ENCODE measurements around the gene LARGE1.
A peak's percentile ranks its signal among the peaks of the same experiment; 100 is the strongest.

The LARGE1 gene

GRCh38 chr22:33274214-33275072, 645.8 kb downstream of the LARGE1 start:
- Histone ChIP-seq H3K27me3 (ENCODE audit: insufficient read depth, low read length) (no peaks in the 10 kb centered on the region), H3K4me3 (ENCODE audit: low read depth, low read length) (no peak overlapping the region), H3K4me1 (ENCODE audit: control insufficient read depth in 1 of 2, insufficient read depth in 2 of 2, low read length in 2 of 2) (no peaks in the 10 kb centered on the region), H3K18ac (ENCODE audit: low read length) (no peak overlapping the region), H3K79me1 (ENCODE audit: low read length) (no peaks in the 10 kb centered on the region), H2BK120ac (ENCODE audit: insufficient read depth, low read length, poor library complexity) (no peak overlapping the region), H3K9me3 (ENCODE audit: insufficient read depth, low read depth, low read length) (no peaks in the 10 kb centered on the region), H3K79me2 (ENCODE audit: control insufficient read depth, insufficient read depth, low read length, poor library complexity) (no peaks in the 10 kb centered on the region), H3K27ac (ENCODE audit: low read depth, low read length) (no peak overlapping the region), H3K4ac (ENCODE audit: low read depth, low read length) (no peak overlapping the region), H2AK5ac (ENCODE audit: low read length) (no peak overlapping the region), H3K9ac (ENCODE audit: low read length) (no peak overlapping the region), H3K23ac (ENCODE audit: low read length) (no peak overlapping the region), H4K12ac (ENCODE audit: low read depth, low read length) (no peak overlapping the region), H3K36me3 (ENCODE audit: control insufficient read depth in 1 of 2, insufficient read depth in 2 of 2, low read length in 2 of 2) (peaks cover 7 to 9% of the 10 kb centered on the region in 2 experiments), H2BK12ac (ENCODE audit: low read length) (no peak overlapping the region), H3K14ac (ENCODE audit: low read length) (no peak overlapping the region), H4K91ac (ENCODE audit: low read depth, low read length) (no peak overlapping the region), H4K8ac (ENCODE audit: low read depth, low read length) (no peak overlapping the region), H3K4me2 (ENCODE audit: low read length) (no peak overlapping the region), H2AFZ (ENCODE audit: insufficient read depth, low read length, poor library complexity) (no peak overlapping the region), H2BK5ac (ENCODE audit: low read depth, low read length, poor library complexity) (no peak overlapping the region)
- no CpG with 5 or more reads among the region's 20 CpGs for WGBS (ENCODE audit: extremely low coverage, insufficient coverage, insufficient read length)
- DNase-seq, result peak; percentile 7 to 48

DNA sequence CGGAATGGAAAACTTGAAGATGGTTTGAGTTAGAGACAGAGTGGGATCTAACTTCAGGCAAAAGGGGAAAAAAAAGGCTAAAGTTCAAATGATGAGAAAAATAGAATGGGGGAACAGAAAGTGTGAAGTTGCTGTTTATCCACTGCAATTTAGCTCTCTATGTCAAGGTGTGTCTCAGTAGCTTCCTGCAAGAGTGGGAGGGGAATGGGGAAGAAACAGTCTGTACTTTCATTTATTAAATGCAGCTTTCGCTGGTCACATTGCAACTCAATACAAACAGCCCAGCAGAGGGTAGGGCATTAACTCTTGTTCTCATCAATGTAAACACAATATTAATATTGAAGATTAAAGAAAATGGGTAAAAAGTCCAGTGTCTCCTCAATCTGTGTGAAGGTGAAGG, 647.4 kb downstream of the LARGE1 start:
- Histone ChIP-seq H3K4ac (ENCODE audit: low read depth, low read length) (no peak overlapping the region), H4K91ac (ENCODE audit: low read depth, low read length) (no peak overlapping the region), H3K14ac (ENCODE audit: low read length) (no peak overlapping the region), H4K8ac (ENCODE audit: low read depth, low read length) (no peak overlapping the region), H3K9ac (ENCODE audit: low read length) (no peak overlapping the region), H2BK12ac (ENCODE audit: low read length) (no peak overlapping the region), H3K36me3 (ENCODE audit: control insufficient read depth in 1 of 2, insufficient read depth in 2 of 2, low read length in 2 of 2) (peaks cover 7 to 9% of the 10 kb centered on the region in 2 experiments), H2AK5ac (ENCODE audit: low read length) (no peak overlapping the region), H3K23ac (ENCODE audit: low read length) (no peak overlapping the region), H3K18ac (ENCODE audit: low read length) (no peak overlapping the region), H3K79me2 (ENCODE audit: control insufficient read depth, insufficient read depth, low read length, poor library complexity) (no peaks in the 10 kb centered on the region), H3K4me1 (ENCODE audit: control insufficient read depth in 1 of 2, insufficient read depth in 2 of 2, low read length in 2 of 2) (no peaks in the 10 kb centered on the region), H2BK5ac (ENCODE audit: low read depth, low read length, poor library complexity) (no peak overlapping the region), H3K4me3 (ENCODE audit: low read depth, low read length) (no peak overlapping the region), H4K12ac (ENCODE audit: low read depth, low read length) (no peak overlapping the region), H3K79me1 (ENCODE audit: low read length) (no peaks in the 10 kb centered on the region), H2BK120ac (ENCODE audit: insufficient read depth, low read length, poor library complexity) (no peak overlapping the region), H3K27me3 (ENCODE audit: insufficient read depth, low read length) (no peaks in the 10 kb centered on the region), H3K9me3 (ENCODE audit: insufficient read depth, low read depth, low read length) (no peaks in the 10 kb centered on the region), H3K4me2 (ENCODE audit: low read length) (no peak overlapping the region), H3K27ac (ENCODE audit: low read depth, low read length) (no peak overlapping the region), H2AFZ (ENCODE audit: insufficient read depth, low read length, poor library complexity) (no peak overlapping the region)
- WGBS (ENCODE audit: extremely low coverage, insufficient coverage, insufficient read length), result no CpG with 5 or more reads among the region's 2 CpGs
- no peak for DNase-seq

DNA sequence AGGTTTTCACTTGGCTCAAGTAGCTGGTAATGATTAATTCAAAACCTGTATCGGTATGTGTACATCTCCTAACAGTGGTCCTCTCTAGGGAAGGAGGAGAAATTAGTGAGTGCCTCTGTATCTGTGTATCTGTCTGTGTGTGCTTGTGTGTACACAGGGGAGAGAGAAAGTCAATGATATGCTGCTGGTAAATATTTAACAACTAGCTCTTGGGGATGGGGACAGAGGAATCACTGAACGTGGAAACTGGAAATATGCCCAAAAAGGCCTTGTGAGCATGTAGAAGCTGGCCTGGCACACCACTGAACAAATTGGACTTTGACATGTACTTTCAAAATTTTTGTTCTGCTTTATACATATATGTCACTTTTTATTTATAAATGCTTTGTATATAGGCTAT, 648.1 kb downstream of the LARGE1 start:
- Histone ChIP-seq H3K18ac (ENCODE audit: low read length) (no peak overlapping the region), H2BK12ac (ENCODE audit: low read length) (no peak overlapping the region), H3K9me3 (ENCODE audit: insufficient read depth, low read depth, low read length) (no peaks in the 10 kb centered on the region)

GRCh38 chr22:33271390-33272161, 648.7 kb downstream of the LARGE1 start:
- H4K8ac ChIP-seq (ENCODE audit: low read depth, low read length), result no peak overlapping the region
- no peak overlapping the region for H3K27ac ChIP-seq (ENCODE audit: low read depth, low read length)
- no peaks in the 10 kb centered on the region for H3K4me1 ChIP-seq (ENCODE audit: control insufficient read depth in 1 of 2, insufficient read depth in 2 of 2, low read length in 2 of 2)
- H3K79me1 ChIP-seq (ENCODE audit: low read length), result no peaks in the 10 kb centered on the region
- H4K12ac ChIP-seq (ENCODE audit: low read depth, low read length), result no peak overlapping the region
- no peaks in the 10 kb centered on the region for H3K79me2 ChIP-seq (ENCODE audit: control insufficient read depth, insufficient read depth, low read length, poor library complexity)
- no peak for DNase-seq
- H2BK120ac ChIP-seq (ENCODE audit: insufficient read depth, low read length, poor library complexity), result no peak overlapping the region
- no peak overlapping the region for H3K9ac ChIP-seq (ENCODE audit: low read length)
- peaks cover under 1 to 6% of the 10 kb centered on the region in 2 experiments for H3K36me3 ChIP-seq (ENCODE audit: control insufficient read depth in 1 of 2, insufficient read depth in 2 of 2, low read length in 2 of 2)
- H2BK5ac ChIP-seq (ENCODE audit: low read depth, low read length, poor library complexity), result no peak overlapping the region
- H2AK5ac ChIP-seq (ENCODE audit: low read length), result no peak overlapping the region
- no peak overlapping the region for H4K91ac ChIP-seq (ENCODE audit: low read depth, low read length)
- no peaks in the 10 kb centered on the region for H3K27me3 ChIP-seq (ENCODE audit: insufficient read depth, low read length)
- H3K4me2 ChIP-seq (ENCODE audit: low read length), result no peak overlapping the region
- no peak overlapping the region for H3K14ac ChIP-seq (ENCODE audit: low read length)
- H3K4me3 ChIP-seq (ENCODE audit: low read depth, low read length), result no peak overlapping the region
- no peak overlapping the region for H3K18ac ChIP-seq (ENCODE audit: low read length)
- H3K4ac ChIP-seq (ENCODE audit: low read depth, low read length), result no peak overlapping the region
- WGBS (ENCODE audit: extremely low coverage, insufficient coverage, insufficient read length), result no CpG with 5 or more reads among the region's 6 CpGs
- H3K9me3 ChIP-seq (ENCODE audit: insufficient read depth, low read depth, low read length), result no peaks in the 10 kb centered on the region
- no peak overlapping the region for H3K23ac ChIP-seq (ENCODE audit: low read length)
- no peak overlapping the region for H2BK12ac ChIP-seq (ENCODE audit: low read length)
- no peak overlapping the region for H2AFZ ChIP-seq (ENCODE audit: insufficient read depth, low read length, poor library complexity)

More for the DNA sequence above, 648.1 kb downstream of the LARGE1 start:
- Histone ChIP-seq H4K12ac (ENCODE audit: low read depth, low read length) (no peak overlapping the region), H2AFZ (ENCODE audit: insufficient read depth, low read length, poor library complexity) (no peak overlapping the region), H4K8ac (ENCODE audit: low read depth, low read length) (no peak overlapping the region), H2BK5ac (ENCODE audit: low read depth, low read length, poor library complexity) (no peak overlapping the region), H3K14ac (ENCODE audit: low read length) (no peak overlapping the region), H2AK5ac (ENCODE audit: low read length) (no peak overlapping the region), H3K27ac (ENCODE audit: low read depth, low read length) (no peak overlapping the region), H3K4me3 (ENCODE audit: low read depth, low read length) (no peak overlapping the region), H3K4me2 (ENCODE audit: low read length) (no peak overlapping the region), H3K79me1 (ENCODE audit: low read length) (no peaks in the 10 kb centered on the region), H3K9ac (ENCODE audit: low read length) (no peak overlapping the region), H3K4me1 (ENCODE audit: control insufficient read depth in 1 of 2, insufficient read depth in 2 of 2, low read length in 2 of 2) (no peaks in the 10 kb centered on the region), H3K27me3 (ENCODE audit: insufficient read depth, low read length) (no peaks in the 10 kb centered on the region), H3K36me3 (ENCODE audit: control insufficient read depth in 1 of 2, insufficient read depth in 2 of 2, low read length in 2 of 2) (peaks cover 7 to 9% of the 10 kb centered on the region in 2 experiments), H3K79me2 (ENCODE audit: control insufficient read depth, insufficient read depth, low read length, poor library complexity) (no peaks in the 10 kb centered on the region), H3K23ac (ENCODE audit: low read length) (no peak overlapping the region), H4K91ac (ENCODE audit: low read depth, low read length) (no peak overlapping the region), H2BK120ac (ENCODE audit: insufficient read depth, low read length, poor library complexity) (no peak overlapping the region), H3K4ac (ENCODE audit: low read depth, low read length) (no peak overlapping the region)
- no peak for DNase-seq
- no CpG with 5 or more reads among the region's 2 CpGs for WGBS (ENCODE audit: extremely low coverage, insufficient coverage, insufficient read length)
